Measurements from ENCODE around the gene BCDIN3D. TPM values are rescaled to one million over a fixed set of nuclear protein-coding genes. Genes with fewer than 3 reads are reported as not detected.

BCDIN3D gene
- total and polyA plus RNA-seq, 9 of the 15 experiments (the other 6 are each of a cell fraction or from before 2014, with no cell fraction given) = 3.7 to 6.9 (median 5.6) TPM

DNA sequence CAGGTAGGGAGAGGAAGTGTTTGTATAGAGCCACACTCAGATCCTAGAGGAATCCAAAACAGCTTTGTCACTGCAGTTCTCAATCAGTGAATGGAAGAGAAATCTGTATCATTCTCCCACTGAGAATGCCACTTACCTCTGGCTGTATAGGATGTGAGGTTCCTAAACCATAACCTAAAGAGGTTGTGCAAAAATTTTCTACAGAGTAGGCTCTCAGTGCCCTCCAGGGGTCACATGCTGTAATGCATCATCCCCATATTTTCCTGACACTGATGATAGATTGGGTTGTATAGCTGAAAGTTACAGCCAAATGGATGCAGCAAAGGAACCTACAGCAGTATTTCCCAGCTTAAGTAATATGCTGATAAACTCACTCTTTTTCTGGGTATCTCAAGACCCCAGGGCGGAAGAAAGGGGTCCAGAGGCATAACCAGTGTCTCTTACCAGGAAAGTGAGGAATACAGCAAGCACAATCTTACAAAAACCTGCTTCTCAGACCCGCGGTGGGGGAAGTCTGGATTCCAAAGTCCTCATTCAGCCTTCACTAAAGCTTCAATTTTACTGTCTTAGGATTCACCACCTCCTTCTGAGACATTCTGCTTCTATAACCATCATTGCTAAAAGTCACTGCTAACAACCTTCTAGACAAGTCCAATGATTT lies 3.8 kb downstream of the BCDIN3D start:
- ChIA-PET CTCF (ENCODE audit: low intra/inter-chr PET ratio) (interaction anchor here (0.6 to 4.5 kb wide), 5 partner anchors 37 to 286 kb away, joined by 3 to 63 read pairs (median 3); no protein-coding TSS in a partner anchor), POLR2A (interaction anchor here (0.6 to 1.4 kb wide), 11 partner anchors 11 to 461 kb away, joined by 3 to 5 read pairs (median 3); partner anchors contain the start of genes NCKAP5L and TMBIM6)
- Histone ChIP-seq H3K27me3 (ENCODE audit: control insufficient read depth in 2 of 2, insufficient read depth in 2 of 2, low read length in 2 of 2) (no peaks in the 10 kb centered on the region), H3K4me2 (ENCODE audit: insufficient read depth, low read length) (no peak overlapping the region), H3K27ac (ENCODE audit: extremely low read depth, low read depth, low read length) (no peak overlapping the region), H3K79me2 (ENCODE audit: control insufficient read depth, insufficient read depth, low read length) (peaks cover 23% of the 10 kb centered on the region), H2AFZ (ENCODE audit: low read depth, low read length) (no peak overlapping the region), H3K4me3 (no peak overlapping the region), H3K9me3 (replicated peaks; ENCODE audit: control insufficient read depth, insufficient read depth, low read depth, low read length) (no peaks in the 10 kb centered on the region), H3K36me3 (ENCODE audit: control insufficient read depth, insufficient read depth, low read length) (peaks cover 6% of the 10 kb centered on the region; the same call in 1 of the 3 replicates), H4K20me1 (replicated peaks; ENCODE audit: control insufficient read depth, insufficient read depth, low read length) (no peaks in the 10 kb centered on the region), H3K4me1 (replicated peaks in 1 of 2; ENCODE audit: control insufficient read depth in 2 of 2, insufficient read depth in 2 of 2, low read length in 2 of 2) (peaks cover 16 to 17% of the 10 kb centered on the region in 2 experiments), H3K9me1 (ENCODE audit: control insufficient read depth, insufficient read depth, low read length) (no peaks in the 10 kb centered on the region), H3K9ac (ENCODE audit: insufficient read depth in 1 of 2, low read depth in 2 of 2, low read length in 2 of 2) (no peak overlapping the region; a peak in 1 of 4 replicates)
- intact Hi-C loops (cut with micrococcal nuclease) (loop anchor here (1.0 to 5.0 kb wide), 2 partner anchors 63 to 197 kb away; no protein-coding TSS in a partner anchor), in situ Hi-C loops (cut with MboI) (loop anchor here (5.0 kb wide), 2 partner anchors 62 to 197 kb away; no protein-coding TSS in a partner anchor)
- ATAC-seq (peak; percentile 44), DNase-seq (ENCODE audit: extremely low read depth in 1 of 4, low spot score in 3 of 4) (peak; percentile 43 to 60 (median 45)), FAIRE-seq (peak; percentile 85)
- BruUV-seq (replicated peaks) = no TSS peak
- WGBS (ENCODE audit: insufficient coverage, low coverage, missing lambda C conversion rate) = 10% methylated on average over 3 of the region's 3 CpGs
- TF ChIP-seq HMG20B (CRISPR knock-in tag; IDR thresholded peaks at IDR 0.05) (no peak), SMC3 (conservative IDR thresholded peaks at IDR 0.05; ENCODE audit: insufficient read depth, low read depth, low read length) (peak; percentile 70), NFE2L1 (tag; IDR thresholded peaks at IDR 0.05; ENCODE audit: borderline replicate concordance, low read depth) (no peak), BDP1 (IDR thresholded peaks at IDR 0.05; ENCODE audit: insufficient read depth, insufficient read length) (no peak), HINFP (tag; conservative IDR thresholded peaks at IDR 0.05; ENCODE audit: low read depth) (no peak), RB1 (IDR thresholded peaks at IDR 0.05; ENCODE audit: low read depth) (peak; percentile 40; the same call in 1 of the 2 replicates), SPI1 (IDR thresholded peaks at IDR 0.05; ENCODE audit: borderline replicate concordance, low read depth, low read length) (0 out of 2 replicates have a peak, but pooled peaks have one; percentile 10), USF1 (CRISPR knock-in tag; IDR thresholded peaks at IDR 0.05) (peak; percentile 22; the same call in 1 of the 2 replicates), DEAF1 (CRISPR knock-in tag; IDR thresholded peaks at IDR 0.05) (peak; percentile 83), NRF1 (conservative IDR thresholded peaks at IDR 0.05 in 1 of 2, IDR thresholded peaks at IDR 0.05 in 1 of 2) (no peak), JUND (IDR thresholded peaks at IDR 0.05; ENCODE audit: borderline replicate concordance, low read depth, low read length) (no peak), JUND (tag; IDR thresholded peaks at IDR 0.05; ENCODE audit: borderline replicate concordance, low read depth, low read length) (0 out of 3 replicates have a peak, but pooled peaks have one; percentile 35)
- TF ChIP-seq, protein P1, sequence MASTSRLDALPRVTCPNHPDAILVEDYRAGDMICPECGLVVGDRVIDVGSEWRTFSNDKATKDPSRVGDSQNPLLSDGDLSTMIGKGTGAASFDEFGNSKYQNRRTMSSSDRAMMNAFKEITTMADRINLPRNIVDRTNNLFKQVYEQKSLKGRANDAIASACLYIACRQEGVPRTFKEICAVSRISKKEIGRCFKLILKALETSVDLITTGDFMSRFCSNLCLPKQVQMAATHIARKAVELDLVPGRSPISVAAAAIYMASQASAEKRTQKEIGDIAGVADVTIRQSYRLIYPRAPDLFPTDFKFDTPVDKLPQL (IDR thresholded peaks at IDR 0.05; ENCODE audit: extremely low read depth, insufficient read length) = no peak
- TF ChIP-seq, protein P2, sequence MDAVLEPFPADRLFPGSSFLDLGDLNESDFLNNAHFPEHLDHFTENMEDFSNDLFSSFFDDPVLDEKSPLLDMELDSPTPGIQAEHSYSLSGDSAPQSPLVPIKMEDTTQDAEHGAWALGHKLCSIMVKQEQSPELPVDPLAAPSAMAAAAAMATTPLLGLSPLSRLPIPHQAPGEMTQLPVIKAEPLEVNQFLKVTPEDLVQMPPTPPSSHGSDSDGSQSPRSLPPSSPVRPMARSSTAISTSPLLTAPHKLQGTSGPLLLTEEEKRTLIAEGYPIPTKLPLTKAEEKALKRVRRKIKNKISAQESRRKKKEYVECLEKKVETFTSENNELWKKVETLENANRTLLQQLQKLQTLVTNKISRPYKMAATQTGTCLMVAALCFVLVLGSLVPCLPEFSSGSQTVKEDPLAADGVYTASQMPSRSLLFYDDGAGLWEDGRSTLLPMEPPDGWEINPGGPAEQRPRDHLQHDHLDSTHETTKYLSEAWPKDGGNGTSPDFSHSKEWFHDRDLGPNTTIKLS (IDR thresholded peaks at IDR 0.05; ENCODE audit: borderline replicate concordance, low read depth) = no peak
